ENCODE results near the gene CD52.

DNA sequence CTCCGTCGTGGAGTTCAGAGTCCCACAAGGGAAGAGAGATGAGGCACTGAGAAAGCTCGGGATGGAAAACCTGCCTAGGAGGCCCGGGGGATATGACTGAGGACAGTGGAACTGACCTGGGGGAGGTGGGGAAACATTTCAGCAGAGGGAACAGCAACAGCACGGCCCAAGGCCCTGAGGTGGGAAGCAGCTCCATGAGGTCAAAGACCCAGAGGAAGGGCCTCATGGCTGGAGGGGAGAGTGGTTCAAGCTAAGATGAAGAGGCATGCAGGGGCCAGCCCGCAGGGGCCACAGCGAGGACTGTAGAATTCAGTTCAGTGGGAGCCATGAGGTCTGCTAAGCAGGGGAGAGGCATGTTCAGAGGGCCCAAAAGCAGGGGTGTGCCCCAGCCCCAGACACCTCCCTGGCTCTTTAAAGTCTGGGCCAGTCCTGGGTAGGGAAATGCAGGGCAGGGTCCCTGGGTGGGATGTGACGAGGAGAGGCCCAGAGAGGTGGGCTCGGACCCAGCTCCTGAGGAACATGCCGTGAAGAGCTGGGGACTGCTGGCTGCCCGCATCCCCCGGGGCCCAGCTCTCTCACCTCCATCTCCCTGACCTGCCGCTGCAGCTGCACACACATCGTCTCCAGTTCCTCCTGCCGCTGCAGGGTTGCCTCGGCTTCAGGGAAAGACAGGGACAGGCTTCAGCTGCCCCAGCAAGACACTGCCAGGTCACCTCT, 21.3 kb upstream of the CD52 start:
- TF ChIP-seq, protein P1, sequence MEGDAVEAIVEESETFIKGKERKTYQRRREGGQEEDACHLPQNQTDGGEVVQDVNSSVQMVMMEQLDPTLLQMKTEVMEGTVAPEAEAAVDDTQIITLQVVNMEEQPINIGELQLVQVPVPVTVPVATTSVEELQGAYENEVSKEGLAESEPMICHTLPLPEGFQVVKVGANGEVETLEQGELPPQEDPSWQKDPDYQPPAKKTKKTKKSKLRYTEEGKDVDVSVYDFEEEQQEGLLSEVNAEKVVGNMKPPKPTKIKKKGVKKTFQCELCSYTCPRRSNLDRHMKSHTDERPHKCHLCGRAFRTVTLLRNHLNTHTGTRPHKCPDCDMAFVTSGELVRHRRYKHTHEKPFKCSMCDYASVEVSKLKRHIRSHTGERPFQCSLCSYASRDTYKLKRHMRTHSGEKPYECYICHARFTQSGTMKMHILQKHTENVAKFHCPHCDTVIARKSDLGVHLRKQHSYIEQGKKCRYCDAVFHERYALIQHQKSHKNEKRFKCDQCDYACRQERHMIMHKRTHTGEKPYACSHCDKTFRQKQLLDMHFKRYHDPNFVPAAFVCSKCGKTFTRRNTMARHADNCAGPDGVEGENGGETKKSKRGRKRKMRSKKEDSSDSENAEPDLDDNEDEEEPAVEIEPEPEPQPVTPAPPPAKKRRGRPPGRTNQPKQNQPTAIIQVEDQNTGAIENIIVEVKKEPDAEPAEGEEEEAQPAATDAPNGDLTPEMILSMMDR (IDR thresholded peaks at IDR 0.05), result no peak
- no peak for TF ChIP-seq POLR2A (IDR thresholded peaks at IDR 0.05)

Data from uterus (tissue), 2 donors.